Measurements from ENCODE around the gene FOXD1. TPM values are rescaled to one million over a fixed set of nuclear protein-coding genes. Genes with fewer than 3 reads are reported as not detected.

The FOXD1 gene
- total and polyA plus RNA-seq, 9 of the 15 experiments (the other 6 are each of a cell fraction or from before 2014, with no cell fraction given): 0.03 to 0.40 (median 0.10) TPM; not detected in 4

GRCh38 chr5:73441378-73441777, 7.2 kb downstream of the FOXD1 start (continued):
- TF ChIP-seq CHAMP1 (IDR thresholded peaks at IDR 0.05): no peak
- TF ChIP-seq PRMT5 (CRISPR knock-in tag; IDR thresholded peaks at IDR 0.05): no peak
- TF ChIP-seq ZNF23 (CRISPR knock-in tag; IDR thresholded peaks at IDR 0.05): no peak
- no peak for TF ChIP-seq MIER1 (IDR thresholded peaks at IDR 0.05; ENCODE audit: low read depth)
- TF ChIP-seq SP2 (IDR thresholded peaks at IDR 0.05; ENCODE audit: extremely low read depth, low read depth, low read length, poor library complexity, severe bottlenecking): no peak
- TF ChIP-seq CHCHD3 (CRISPR knock-in tag; IDR thresholded peaks at IDR 0.05): no peak
- TF ChIP-seq ZBED1 (IDR thresholded peaks at IDR 0.05): no peak
- no peak for TF ChIP-seq PBX2 (CRISPR knock-in tag; IDR thresholded peaks at IDR 0.05; ENCODE audit: low read depth)
- no peak for TF ChIP-seq PBX2 (tag; conservative IDR thresholded peaks at IDR 0.05; ENCODE audit: low read depth)
- TF ChIP-seq ZFX (CRISPR knock-in tag; IDR thresholded peaks at IDR 0.05): no peak

Data from K562 (cell line).